ENCODE data around the gene MGMT.

The MGMT gene

GRCh38 chr10:129745186-129745750, 278.2 kb downstream of the MGMT start:
- no peak for DNase-seq

GRCh38 chr10:129754211-129755050, 287.4 kb downstream of the MGMT start:
- no peak for DNase-seq

GRCh38 chr10:129755158-129755591, 288.1 kb downstream of the MGMT start:
- no peak for DNase-seq

GRCh38 chr10:129755621-129756020, 288.6 kb downstream of the MGMT start:
- DNase-seq: no peak

GRCh38 chr10:129756912-129757901, 290.2 kb downstream of the MGMT start:
- peak; percentile 25 for DNase-seq

- no peak for DNase-seq
These were observed 291.4 kb downstream of the MGMT start for GRCh38 chr10:129758207-129759021.

GRCh38 chr10:129759214-129760002, 292.4 kb downstream of the MGMT start:
- no peak for DNase-seq

GRCh38 chr10:129760003-129760315, 292.9 kb downstream of the MGMT start:
- DNase-seq: no peak

GRCh38 chr10:129760416-129760815, 293.4 kb downstream of the MGMT start:
- no peak for DNase-seq

- no peak for DNase-seq
These were observed 294.3 kb downstream of the MGMT start for GRCh38 chr10:129761197-129761972.

- no peak for DNase-seq
These were observed 295.2 kb downstream of the MGMT start for GRCh38 chr10:129761981-129762956.

- DNase-seq: no peak
These were observed 297.2 kb downstream of the MGMT start for GRCh38 chr10:129764011-129764900.

- no peak for DNase-seq
These were observed 298.0 kb downstream of the MGMT start for GRCh38 chr10:129764901-129765663.

GRCh38 chr10:129765664-129766550, 298.9 kb downstream of the MGMT start:
- no peak for DNase-seq

GRCh38 chr10:129766611-129767550, 299.8 kb downstream of the MGMT start:
- DNase-seq: no peak
